ENCODE measurements around the gene YPEL1.
"Not testable (repeated sequence)": the region's sequence is repeated elsewhere in the genome, so short reads cannot be mapped to it uniquely, and the experiment has no call there.

Gene YPEL1

DNA sequence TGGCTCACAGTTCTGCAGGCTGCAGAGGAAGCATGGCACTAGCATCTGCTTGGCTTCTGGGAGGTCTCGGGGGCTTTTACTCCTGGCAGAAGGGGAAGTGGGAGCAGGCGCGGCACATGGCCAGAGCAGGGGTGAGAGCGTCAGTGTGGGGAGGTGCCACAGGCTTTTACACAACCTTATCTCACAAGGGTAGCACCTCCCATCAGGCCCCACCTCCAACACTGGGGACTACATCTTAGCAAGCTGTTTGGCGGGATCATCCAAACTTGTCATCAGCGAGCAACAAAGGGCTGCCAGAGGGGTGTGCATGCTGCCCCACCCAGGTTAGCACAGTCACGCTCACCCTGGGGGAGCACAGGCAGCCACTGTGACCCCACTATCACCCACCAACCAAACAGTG, 18.9 kb upstream of the YPEL1 start:
- DNase-seq (ENCODE audit: insufficient read length, low spot score) (peak; percentile 33), FAIRE-seq (peak; percentile 90)
- TF ChIP-seq TAF1 (IDR thresholded peaks at IDR 0.05; ENCODE audit: low read depth, low read length) (no peak), POU2F2 (IDR thresholded peaks at IDR 0.05; ENCODE audit: low read depth, low read length) (no peak), POLR2A (IDR thresholded peaks at IDR 0.05; ENCODE audit: low read depth, low read length) (no peak), POLR2AphosphoS5 (IDR thresholded peaks at IDR 0.05; ENCODE audit: low read depth, low read length) (peak; percentile 36; the same call in 1 of the 2 replicates), SPI1 (IDR thresholded peaks at IDR 0.05; ENCODE audit: low read depth, low read length) (peak; percentile 86), PAX5 (IDR thresholded peaks at IDR 0.05; ENCODE audit: insufficient read depth, low read length, severe bottlenecking) (no peak)

GRCh38 chr22:21753374-21754111, 17.9 kb upstream of the YPEL1 start:
- no peak for TF ChIP-seq SPI1 (IDR thresholded peaks at IDR 0.05; ENCODE audit: low read depth, low read length)
- TF ChIP-seq POLR2A (IDR thresholded peaks at IDR 0.05; ENCODE audit: low read depth, low read length): no peak
- no peak for TF ChIP-seq PAX5 (IDR thresholded peaks at IDR 0.05; ENCODE audit: insufficient read depth, low read length, severe bottlenecking)
- no peak for TF ChIP-seq POLR2AphosphoS5 (IDR thresholded peaks at IDR 0.05; ENCODE audit: low read depth, low read length)
- TF ChIP-seq POU2F2 (IDR thresholded peaks at IDR 0.05; ENCODE audit: low read depth, low read length): no peak
- TF ChIP-seq TAF1 (IDR thresholded peaks at IDR 0.05; ENCODE audit: low read depth, low read length): no peak
- FAIRE-seq: no peak
- no peak for DNase-seq (ENCODE audit: insufficient read length, low spot score)

GRCh38 chr22:21752276-21752675, 16.7 kb upstream of the YPEL1 start:
- no peak for DNase-seq (ENCODE audit: insufficient read length, low spot score)
- no peak for TF ChIP-seq POLR2AphosphoS5 (IDR thresholded peaks at IDR 0.05; ENCODE audit: low read depth, low read length)
- no peak for TF ChIP-seq SPI1 (IDR thresholded peaks at IDR 0.05; ENCODE audit: low read depth, low read length)
- TF ChIP-seq POLR2A (IDR thresholded peaks at IDR 0.05; ENCODE audit: low read depth, low read length): no peak
- TF ChIP-seq TAF1 (IDR thresholded peaks at IDR 0.05; ENCODE audit: low read depth, low read length): no peak
- TF ChIP-seq POU2F2 (IDR thresholded peaks at IDR 0.05; ENCODE audit: low read depth, low read length): no peak
- no peak for TF ChIP-seq PAX5 (IDR thresholded peaks at IDR 0.05; ENCODE audit: insufficient read depth, low read length, severe bottlenecking)
- no peak for FAIRE-seq

GRCh38 chr22:21745948-21746347, 10.4 kb upstream of the YPEL1 start:
- FAIRE-seq: peak; percentile 5
- no peak for DNase-seq (ENCODE audit: insufficient read length, low spot score)
- no peak for TF ChIP-seq PAX5 (IDR thresholded peaks at IDR 0.05; ENCODE audit: insufficient read depth, low read length, severe bottlenecking)
- TF ChIP-seq TAF1 (IDR thresholded peaks at IDR 0.05; ENCODE audit: low read depth, low read length): no peak
- TF ChIP-seq POLR2AphosphoS5 (IDR thresholded peaks at IDR 0.05; ENCODE audit: low read depth, low read length): no peak
- TF ChIP-seq POLR2A (IDR thresholded peaks at IDR 0.05; ENCODE audit: low read depth, low read length): no peak
- TF ChIP-seq POU2F2 (IDR thresholded peaks at IDR 0.05; ENCODE audit: low read depth, low read length): no peak
- TF ChIP-seq SPI1 (IDR thresholded peaks at IDR 0.05; ENCODE audit: low read depth, low read length): no peak

DNA sequence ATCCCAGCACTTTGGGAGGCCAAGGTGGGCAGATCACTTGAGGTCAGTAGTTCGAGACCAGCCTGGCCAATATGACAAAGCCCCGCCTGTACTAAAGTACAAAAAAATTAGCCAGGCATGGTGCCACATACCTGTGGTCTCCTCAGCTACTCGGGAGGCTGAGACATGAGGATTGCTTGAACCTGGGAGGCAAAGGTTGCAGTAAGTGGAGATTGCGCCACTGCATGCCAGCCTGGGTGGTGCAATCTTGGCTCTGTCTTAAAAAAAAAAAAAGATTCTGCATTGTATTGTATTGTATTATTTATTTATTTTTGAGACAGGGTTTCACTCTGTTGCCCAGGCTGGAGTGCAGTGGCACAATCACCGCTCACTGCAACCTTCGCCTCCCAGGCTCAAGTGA, 9.3 kb upstream of the YPEL1 start:
- DNase-seq (ENCODE audit: insufficient read length, low spot score); FAIRE-seq: not testable (repeated sequence)

- DNase-seq (ENCODE audit: insufficient read length, low spot score) (no peak), FAIRE-seq (no peak)
- TF ChIP-seq TAF1 (IDR thresholded peaks at IDR 0.05; ENCODE audit: low read depth, low read length) (no peak), PAX5 (IDR thresholded peaks at IDR 0.05; ENCODE audit: insufficient read depth, low read length, severe bottlenecking) (no peak), POLR2A (IDR thresholded peaks at IDR 0.05; ENCODE audit: low read depth, low read length) (no peak), POLR2AphosphoS5 (IDR thresholded peaks at IDR 0.05; ENCODE audit: low read depth, low read length) (no peak), SPI1 (IDR thresholded peaks at IDR 0.05; ENCODE audit: low read depth, low read length) (no peak), POU2F2 (IDR thresholded peaks at IDR 0.05; ENCODE audit: low read depth, low read length) (no peak)
Measured at GRCh38 chr22:21741790-21742189, 6.2 kb upstream of the YPEL1 start.

DNA sequence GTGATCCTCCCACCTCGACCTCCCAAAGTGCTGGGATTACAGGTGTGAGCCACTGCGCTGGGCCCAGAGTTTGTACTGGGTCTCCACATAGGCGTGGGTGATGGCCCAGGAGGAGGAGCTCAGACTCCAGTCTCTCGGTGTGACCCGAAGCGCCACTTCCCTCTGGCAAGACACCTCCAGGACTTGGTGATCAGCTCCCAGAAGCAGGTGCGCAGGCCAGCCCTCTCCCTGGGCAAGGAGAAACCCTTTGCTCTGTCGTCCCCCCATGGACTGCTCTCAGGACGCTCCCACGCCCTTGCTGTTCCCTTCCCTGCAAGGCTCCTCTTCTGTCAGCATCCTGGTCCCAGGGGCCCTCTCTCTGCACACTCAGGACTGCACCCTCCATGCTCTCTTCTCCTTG, 5.5 kb upstream of the YPEL1 start:
- no peak for FAIRE-seq

DNA sequence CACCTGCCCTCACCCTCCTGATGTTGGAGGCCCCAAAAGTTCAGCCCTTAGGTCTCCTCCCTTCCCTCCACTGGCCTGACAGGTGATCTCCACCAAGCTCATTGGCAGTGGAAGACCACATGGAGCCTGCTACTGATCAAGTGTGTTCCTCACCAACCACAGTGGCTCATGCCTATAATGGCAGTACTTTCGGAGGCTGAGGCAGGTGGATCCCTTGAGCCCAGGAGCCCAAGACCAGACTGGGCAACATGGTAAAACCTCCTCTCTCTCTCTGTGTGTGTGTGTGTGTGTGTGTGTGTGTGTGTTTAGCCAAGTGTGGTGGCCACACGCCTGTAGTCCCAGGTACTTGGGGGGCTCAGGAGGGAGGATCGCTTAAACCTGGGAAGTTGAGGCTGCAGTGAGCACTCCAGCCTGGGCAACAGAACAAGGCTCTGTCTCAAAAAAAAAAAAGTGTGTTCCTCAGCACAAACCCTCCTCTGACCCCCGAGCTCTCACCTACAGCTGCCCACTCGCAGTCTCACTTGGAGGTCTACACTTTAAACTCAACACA, 4.3 kb upstream of the YPEL1 start:
- DNase-seq (ENCODE audit: insufficient read length, low spot score) (no peak), FAIRE-seq (no peak)

More for the DNA sequence above, 5.5 kb upstream of the YPEL1 start:
- DNase-seq (ENCODE audit: insufficient read length, low spot score): no peak
- no peak for TF ChIP-seq POU2F2 (IDR thresholded peaks at IDR 0.05; ENCODE audit: low read depth, low read length)
- no peak for TF ChIP-seq POLR2A (IDR thresholded peaks at IDR 0.05; ENCODE audit: low read depth, low read length)

DNA sequence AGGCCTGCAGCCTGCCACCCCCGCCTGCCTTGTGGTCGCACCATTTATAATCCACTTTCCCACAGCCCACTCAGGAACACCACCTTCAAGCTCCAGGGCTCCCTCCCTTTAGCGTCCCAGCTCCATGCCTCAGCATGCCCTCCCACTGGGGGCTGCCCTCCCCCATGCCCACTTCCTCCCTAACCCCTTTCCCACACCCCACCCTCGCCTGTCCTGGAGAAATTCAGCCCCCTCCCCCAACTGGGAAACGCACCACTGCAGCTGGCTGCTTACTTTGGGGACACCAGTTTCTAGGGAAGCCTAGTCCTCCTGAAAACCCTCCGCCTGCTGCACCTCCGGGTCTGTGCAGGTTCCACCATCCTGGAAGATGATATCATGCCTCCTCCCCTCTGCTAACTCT, 3.4 kb upstream of the YPEL1 start:
- FAIRE-seq (no peak), DNase-seq (ENCODE audit: insufficient read length, low spot score) (no peak)
- TF ChIP-seq POLR2AphosphoS5 (IDR thresholded peaks at IDR 0.05; ENCODE audit: low read depth, low read length) (no peak), PAX5 (IDR thresholded peaks at IDR 0.05; ENCODE audit: insufficient read depth, low read length, severe bottlenecking) (no peak), POLR2A (IDR thresholded peaks at IDR 0.05; ENCODE audit: low read depth, low read length) (no peak), SPI1 (IDR thresholded peaks at IDR 0.05; ENCODE audit: low read depth, low read length) (no peak), TAF1 (IDR thresholded peaks at IDR 0.05; ENCODE audit: low read depth, low read length) (no peak)

More for the DNA sequence above, 4.3 kb upstream of the YPEL1 start:
- no peak for TF ChIP-seq POLR2AphosphoS5 (IDR thresholded peaks at IDR 0.05; ENCODE audit: low read depth, low read length)
- no peak for TF ChIP-seq POU2F2 (IDR thresholded peaks at IDR 0.05; ENCODE audit: low read depth, low read length)
- no peak for TF ChIP-seq POLR2A (IDR thresholded peaks at IDR 0.05; ENCODE audit: low read depth, low read length)

GRCh38 chr22:21738081-21738480, 2.5 kb upstream of the YPEL1 start:
- DNase-seq (ENCODE audit: insufficient read length, low spot score) (no peak), FAIRE-seq (no peak)
- TF ChIP-seq POLR2AphosphoS5 (IDR thresholded peaks at IDR 0.05; ENCODE audit: low read depth, low read length) (no peak), PAX5 (IDR thresholded peaks at IDR 0.05; ENCODE audit: insufficient read depth, low read length, severe bottlenecking) (no peak), POLR2A (IDR thresholded peaks at IDR 0.05; ENCODE audit: low read depth, low read length) (no peak), POU2F2 (IDR thresholded peaks at IDR 0.05; ENCODE audit: low read depth, low read length) (no peak), TAF1 (IDR thresholded peaks at IDR 0.05; ENCODE audit: low read depth, low read length) (no peak), SPI1 (IDR thresholded peaks at IDR 0.05; ENCODE audit: low read depth, low read length) (no peak)

All from GM12891 (cell line).